Pulmonary artery endothelial cell (primary cell): ENCODE data around the gene CBY3. TPM values are rescaled to one million over a fixed set of nuclear protein-coding genes. Genes with fewer than 3 reads are reported as not detected.
A peak's percentile ranks its signal among the peaks of the same experiment; 100 is the strongest.
"Not testable (repeated sequence)": the region's sequence is repeated elsewhere in the genome, so short reads cannot be mapped to it uniquely, and the experiment has no call there.

Experiments used
- DNase-seq: peaks from one replicate; pipeline ENCODE4 v3.0.0-alpha.2; 2011; ENCODE audit warnings: low read depth, low spot score
- total RNA-seq: library from RNA; depleted of rRNA; stranded (reverse); fragments of >200 nt; gene quantifications from 2 replicates; pipeline ENCODE4 v1.2.3, GENCODE V29; 2014

CBY3 gene
- total RNA-seq, 1 donor from 2014 or later: 0.26 TPM

DNA sequence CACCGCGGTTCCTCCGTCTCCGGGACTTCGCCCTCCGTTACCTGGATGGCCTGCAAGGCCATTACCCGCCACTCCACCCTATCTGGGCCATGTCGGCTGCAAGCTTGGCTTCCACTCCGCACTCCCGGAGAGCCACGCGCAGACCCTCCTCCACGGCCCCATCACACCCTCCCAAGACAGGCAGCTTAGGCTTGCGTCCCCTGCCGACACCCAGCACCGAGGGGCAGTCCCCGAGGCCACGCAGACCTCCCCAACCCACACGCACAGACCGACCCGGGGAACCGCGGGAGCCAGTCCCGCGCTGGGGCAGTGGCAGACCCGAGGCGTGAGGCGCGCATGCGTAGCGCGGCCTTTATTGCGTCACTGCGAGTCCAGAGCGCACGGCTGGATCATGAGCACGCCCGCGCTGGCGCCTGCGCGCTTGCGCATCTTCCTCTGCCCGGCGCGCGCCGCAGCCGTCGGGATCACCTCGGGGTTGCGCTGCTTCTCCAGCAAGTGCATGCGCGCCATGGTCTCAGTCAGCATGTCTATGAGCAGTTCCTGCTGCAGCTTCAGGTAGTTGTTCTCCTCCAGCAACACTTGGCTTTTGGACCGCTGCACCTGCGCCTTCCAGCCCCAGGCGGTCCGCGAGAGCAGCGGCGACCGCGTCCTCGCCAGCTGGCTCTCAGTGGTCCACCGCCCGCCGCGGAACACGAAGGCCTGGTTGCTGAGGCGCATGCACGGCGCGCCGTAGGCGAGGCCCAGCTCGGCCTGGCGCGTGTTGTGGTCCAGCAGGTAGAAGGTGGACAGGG lies 2.4 kb downstream of the CBY3 start:
- DNase-seq: peak; percentile 78

DNA sequence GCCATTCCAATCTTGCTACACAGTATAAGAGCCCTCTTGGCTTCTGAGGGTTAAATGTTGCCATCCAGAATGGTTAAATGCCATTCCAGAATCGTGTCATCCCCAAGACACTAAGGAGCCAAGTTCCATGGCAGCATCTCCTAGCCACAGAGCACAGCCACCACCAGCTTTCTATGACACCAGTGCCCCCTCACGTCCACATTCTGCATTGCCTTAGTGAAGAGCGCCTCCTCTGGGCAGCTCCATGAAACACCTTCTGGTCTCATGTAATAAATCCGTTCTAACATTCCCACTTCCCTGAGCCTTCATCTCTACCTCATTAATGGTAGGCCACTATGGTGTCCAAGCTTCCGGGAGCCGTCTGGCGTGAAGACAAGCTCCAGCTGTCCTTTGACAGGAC lies 12.4 kb downstream of the CBY3 start:
- no peak for DNase-seq

DNA sequence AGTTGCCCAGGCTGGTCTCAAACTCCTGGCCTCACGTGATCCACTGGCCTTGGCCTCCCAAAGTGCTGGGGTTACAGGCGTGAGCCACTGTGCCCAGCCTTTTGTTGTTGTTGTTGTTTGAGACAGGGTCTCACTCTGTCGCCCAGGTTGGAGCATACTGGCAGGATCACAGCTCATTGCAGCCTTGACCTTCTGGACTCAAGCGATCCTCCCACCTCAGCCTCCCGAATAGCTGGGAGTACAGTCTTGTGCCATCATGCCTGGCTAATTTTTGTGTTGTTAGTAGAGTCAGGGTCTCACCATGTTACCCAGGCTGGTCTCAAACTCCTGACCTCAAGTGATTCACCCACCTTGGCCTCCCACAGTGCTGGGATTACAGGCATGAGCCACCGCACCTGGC lies 19.2 kb downstream of the CBY3 start:
- DNase-seq: not testable (repeated sequence)

DNA sequence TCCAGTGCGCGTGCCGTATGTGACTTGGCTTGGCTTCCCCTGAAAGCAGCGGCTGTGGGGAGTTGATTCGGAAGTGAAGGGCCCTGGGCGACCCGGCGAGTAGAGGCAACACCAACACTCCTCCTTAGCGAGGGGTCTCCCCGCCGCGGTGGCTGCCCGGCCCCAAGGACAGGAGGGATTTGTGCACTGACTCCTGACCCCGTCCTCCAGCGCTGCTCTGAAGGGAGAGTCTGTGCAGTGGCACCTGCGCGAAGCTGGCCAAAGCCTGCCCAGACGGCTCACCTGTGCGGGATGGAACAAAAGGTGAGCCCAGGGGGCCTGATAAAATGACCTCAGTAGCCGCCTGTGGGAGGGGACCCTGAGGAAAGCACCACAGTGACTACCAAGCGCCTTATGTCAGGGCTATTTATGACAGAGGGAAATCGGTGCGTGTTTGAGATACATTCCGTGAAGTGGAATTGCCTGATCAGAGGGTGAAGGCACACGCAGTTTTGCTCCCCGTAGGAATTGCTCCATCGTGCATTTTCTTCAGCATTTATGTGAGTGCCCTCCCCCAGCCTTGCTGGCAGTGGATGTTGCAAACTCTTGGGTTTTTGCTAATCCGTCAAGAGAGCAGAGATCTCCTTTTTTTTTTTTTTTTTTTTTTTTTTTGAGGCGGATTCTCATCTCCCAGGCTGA lies 22.5 kb downstream of the CBY3 start:
- not testable (repeated sequence) for DNase-seq

DNA sequence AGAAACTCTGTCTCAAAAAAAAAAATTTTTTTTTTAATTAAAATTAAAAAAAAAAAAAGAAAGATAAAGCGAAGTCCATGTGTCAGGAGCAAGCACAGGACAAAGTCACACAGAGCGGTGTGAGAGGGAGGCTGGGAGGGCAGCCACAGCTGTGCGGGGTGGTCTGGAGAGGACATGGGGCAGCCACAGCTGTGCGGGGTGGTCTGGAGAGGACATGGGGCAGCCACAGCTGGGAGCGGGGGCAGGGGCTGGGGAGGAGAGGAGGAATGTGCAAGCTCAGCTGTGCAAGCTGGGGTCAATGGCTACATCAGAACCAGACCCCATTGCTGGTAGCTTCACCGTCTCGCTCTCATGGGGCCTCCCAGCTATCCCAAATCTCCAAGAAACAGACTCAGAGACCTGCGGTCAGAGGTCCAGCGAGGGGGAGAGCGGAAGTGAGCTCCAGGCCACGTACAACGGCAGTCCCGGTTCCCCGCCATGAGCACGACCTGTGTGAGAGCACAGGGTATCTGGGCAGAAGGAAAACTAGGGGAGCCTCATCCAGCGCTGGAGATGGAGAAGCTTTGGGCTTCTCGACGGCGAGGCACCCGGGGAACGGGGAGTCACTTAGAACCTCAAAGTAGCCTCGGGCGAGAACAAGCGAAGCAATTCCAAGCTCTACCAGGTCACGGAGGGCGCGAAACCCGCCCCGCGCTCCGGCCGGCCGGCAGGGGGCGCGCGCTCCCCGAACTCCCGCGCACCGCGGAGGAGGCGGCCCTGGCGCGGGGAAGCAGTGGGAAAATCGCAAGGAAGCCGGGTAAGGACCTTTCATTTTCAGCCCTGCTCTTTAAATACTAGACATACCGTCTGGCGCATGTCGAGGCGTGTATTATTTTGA lies 23.3 kb downstream of the CBY3 start:
- not testable (repeated sequence) for DNase-seq

DNA sequence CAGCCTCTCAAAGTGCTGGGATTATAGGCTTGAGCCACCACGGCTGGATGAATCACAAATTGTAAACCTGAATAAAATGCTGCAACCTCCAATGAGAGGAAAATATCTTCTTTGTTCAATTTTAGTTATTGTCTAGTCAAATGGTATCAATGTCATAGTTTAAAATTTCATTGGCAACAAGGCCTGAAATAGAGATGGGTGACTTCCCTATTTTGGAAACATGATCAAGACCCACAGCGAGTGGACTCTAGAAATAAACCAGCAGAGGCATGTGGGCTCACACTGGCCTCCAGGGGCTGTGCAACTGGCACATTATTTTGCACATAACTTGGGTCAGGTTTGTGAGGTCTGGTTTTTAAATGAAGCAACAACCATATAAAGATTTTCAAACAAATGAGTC lies 27.7 kb downstream of the CBY3 start:
- DNase-seq: not testable (repeated sequence)

DNA sequence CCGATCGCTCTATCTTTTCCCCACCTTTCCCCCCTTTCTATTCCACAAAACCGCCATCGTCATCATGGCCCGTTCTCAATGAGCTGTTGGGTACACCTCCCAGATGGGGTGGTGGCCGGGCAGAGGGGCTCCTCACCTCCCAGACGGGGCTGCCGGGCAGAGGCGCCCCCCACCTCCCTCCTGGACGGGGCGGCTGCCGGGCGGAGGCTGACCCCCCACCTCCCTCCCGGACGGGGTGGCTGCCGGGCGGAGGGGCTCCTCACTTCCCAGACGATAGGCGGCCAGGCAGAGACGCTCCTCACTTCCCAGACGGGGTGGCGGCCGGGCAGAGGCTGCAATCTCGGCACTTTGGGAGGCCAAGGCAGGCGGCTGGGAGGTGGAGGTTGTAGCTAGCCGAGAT lies 30.6 kb downstream of the CBY3 start:
- not testable (repeated sequence) for DNase-seq

DNA sequence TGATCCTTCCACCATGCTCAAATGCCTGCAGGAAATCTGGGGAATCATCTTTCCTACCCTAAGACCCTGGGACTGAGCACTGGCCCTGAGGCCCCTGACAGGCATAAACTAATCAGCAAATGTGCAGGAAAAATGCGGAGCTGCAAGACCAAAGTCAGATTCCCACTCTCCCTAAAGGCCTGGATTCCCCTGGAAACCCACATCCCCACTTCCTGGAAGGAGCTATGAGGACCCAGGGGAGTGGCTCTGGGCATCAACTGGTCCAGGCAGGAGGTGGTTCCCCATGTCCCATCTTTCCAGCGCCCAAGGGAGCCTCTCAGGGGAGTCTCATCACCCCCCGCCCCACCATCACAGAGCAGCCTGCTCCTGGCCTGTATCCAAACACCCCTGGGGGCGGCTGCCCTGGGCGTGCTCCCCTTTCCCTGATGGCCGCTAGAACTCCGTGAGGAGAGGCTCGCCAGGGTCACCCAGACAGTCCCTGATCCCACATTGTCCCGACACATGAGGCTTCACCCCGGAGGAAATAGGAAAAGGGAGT lies 31.6 kb downstream of the CBY3 start:
- DNase-seq: not testable (repeated sequence)

DNA sequence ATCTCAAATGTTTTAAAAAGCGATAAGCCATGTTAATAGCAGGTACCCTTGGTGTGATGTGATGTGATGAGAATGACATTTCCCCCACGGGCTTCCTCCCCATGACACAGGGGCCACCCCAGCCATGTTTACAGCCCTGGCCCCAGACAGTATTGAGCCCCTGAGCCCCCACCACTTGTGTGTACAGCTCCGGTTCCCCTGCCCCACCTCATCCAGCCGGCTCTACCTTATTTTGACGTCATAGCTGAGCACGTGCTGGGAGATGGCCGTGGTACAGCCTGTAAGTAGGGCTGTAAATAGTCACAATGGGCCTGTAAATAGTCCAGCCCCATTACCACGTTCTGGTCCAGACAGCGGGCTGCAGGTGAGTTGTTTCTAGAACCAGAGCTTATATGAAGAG lies 32.4 kb downstream of the CBY3 start:
- DNase-seq: no peak

DNA sequence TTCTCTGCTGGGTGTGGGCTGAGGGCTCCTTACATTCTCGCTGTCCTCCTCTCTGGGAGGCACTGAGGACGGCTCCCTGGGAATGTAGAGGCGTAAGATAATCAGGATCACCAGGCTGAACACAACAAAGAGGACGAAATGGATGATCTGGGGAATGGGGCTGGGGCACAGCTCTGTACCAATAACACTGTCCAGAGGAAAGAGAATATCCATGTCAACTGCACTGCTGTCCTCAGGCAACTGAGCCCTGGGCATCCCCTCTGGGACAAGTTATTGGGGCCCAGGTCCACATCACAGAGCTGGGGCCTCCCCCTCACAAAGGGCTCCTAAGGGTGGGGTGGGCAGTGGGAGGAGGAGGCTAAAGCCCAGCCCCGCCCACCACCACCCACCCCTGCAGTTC lies 36.1 kb downstream of the CBY3 start:
- not testable (repeated sequence) for DNase-seq

DNA sequence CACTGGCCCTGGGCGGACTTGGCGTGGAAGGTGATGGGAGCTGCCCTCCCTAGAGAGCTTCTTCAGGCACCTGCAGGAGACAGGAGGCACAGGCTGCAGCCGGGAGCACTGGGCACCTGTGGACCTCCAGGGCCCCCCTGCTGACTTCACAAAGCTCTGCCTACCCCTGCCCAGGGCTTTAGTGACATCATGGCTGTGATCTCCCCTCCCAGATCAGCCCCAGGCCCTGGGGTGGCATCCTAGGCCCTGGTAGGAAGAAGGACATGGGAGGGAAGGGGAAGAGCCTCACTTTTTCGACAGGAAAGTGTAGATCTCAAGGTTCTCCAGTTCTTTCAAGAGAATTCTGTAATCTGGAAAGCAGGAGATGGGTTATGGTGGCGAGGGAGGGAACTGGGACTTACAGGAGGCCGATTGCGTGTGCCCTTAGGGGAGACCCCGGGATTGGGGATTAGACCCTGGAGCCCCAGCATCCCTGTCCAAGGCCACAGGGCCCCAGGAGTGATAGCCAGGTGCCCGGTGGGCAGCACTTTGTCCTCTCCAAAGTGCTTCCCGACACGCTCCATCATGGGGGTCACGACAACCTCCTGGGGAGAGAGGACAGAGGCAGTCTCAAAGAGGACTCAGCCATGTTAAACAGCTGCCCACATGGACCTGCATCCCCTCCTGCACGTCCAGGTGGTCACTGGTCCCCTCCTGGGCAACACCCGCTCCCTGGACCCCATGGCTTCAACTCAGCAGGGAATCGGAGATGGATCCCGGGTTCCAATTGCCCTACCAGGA lies 37.5 kb downstream of the CBY3 start:
- not testable (repeated sequence) for DNase-seq

DNA sequence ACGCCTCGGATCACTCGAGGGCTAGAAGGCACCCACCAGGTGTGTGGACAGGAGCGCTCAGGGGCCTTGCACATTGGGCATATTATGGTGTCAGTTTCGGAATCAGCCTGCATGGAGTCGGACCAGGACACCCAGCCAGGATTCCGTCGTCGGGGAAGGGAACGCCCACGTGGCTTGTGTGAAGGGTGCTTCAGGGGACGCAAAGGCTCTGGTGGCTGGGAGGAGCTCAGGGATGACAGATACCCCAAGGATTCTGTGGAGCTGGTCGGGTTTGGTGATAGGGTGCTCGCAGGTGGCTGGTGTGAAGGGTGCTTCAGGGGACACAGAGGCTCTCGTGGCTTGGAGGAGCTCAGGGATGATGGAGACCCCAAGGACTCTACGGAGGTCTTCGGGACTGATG lies 38.2 kb downstream of the CBY3 start:
- DNase-seq: not testable (repeated sequence)

DNA sequence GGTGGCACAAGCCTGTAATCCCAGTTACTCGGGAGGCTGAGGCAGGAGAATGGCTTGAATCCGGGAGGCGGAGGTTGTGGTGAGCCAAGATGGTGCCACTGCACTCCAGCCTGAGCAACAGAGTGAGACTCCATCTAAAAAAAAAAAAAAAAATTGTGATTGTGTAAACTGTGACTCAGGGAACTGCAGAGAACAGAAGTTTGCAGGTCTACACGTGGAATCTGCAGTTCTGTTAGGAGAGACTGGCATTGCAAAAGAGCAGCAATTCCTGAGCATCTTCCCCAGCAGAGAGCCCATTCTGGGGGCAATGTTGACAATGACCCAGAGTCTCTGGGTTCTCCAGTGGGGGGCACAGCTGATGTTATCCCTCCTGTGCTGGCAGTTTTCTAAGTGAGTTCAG lies 39.1 kb downstream of the CBY3 start:
- not testable (repeated sequence) for DNase-seq

DNA sequence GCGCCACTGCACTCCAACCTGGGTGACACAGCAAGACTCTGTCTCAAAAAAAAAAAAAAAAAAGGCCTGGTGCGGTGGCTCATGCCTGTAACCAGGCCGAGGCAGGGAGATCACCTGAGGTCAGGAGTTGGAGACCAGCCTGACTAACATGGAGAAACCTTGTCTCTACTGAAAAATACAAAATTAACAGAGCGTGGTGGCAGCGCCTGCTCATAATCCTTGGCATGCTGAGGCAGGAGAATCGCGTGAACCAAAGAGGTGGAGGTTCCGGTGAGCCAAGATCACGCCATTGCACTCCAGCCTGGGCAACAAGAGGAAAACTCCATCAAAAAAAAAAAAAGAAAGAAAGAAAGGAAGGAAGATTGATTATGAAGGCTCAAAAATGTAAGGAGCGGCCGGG lies 41.5 kb downstream of the CBY3 start:
- not testable (repeated sequence) for DNase-seq

DNA sequence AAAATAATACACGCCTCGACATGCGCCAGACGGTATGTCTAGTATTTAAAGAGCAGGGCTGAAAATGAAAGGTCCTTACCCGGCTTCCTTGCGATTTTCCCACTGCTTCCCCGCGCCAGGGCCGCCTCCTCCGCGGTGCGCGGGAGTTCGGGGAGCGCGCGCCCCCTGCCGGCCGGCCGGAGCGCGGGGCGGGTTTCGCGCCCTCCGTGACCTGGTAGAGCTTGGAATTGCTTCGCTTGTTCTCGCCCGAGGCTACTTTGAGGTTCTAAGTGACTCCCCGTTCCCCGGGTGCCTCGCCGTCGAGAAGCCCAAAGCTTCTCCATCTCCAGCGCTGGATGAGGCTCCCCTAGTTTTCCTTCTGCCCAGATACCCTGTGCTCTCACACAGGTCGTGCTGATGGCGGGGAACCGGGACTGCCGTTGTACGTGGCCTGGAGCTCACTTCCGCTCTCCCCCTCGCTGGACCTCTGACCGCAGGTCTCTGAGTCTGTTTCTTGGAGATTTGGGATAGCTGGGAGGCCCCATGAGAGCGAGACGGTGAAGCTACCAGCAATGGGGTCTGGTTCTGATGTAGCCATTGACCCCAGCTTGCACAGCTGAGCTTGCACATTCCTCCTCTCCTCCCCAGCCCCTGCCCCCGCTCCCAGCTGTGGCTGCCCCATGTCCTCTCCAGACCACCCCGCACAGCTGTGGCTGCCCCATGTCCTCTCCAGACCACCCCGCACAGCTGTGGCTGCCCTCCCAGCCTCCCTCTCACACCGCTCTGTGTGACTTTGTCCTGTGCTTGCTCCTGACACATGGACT lies 46.3 kb downstream of the CBY3 start:
- DNase-seq: not testable (repeated sequence)

DNA sequence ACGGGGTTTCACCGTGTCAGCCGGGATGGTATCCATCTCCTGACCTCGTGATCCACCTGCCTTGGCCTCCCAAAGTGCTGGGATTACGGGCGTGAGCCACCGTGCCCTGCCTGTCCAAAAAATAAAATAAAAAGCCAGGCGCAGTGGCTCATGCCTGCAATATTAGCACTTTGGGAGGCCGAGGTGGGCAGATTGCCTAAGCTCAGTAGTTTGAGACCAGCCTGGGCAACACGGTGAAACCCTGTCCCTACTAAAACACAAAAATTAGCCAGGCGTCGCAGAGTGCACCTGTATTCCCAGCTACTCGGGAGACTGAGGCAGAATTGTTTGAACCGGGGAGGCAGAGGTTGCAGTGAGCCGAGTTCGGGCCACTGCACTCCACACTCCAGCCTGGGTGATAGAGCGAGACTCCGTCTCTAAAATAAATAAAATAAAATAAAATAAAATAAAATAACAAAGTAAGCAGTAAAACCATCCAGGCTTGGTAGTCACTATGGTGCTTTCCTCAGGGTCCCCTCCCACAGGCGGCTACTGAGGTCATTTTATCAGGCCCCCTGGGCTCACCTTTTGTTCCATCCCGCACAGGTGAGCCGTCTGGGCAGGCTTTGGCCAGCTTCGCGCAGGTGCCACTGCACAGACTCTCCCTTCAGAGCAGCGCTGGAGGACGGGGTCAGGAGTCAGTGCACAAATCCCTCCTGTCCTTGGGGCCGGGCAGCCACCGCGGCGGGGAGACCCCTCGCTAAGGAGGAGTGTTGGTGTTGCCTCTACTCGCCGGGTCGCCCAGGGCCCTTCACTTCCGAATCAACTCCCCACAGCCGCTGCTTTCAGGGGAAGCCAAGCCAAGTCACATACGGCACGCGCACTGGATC lies 47.1 kb downstream of the CBY3 start:
- DNase-seq: not testable (repeated sequence)
